ENCODE data around the gene CCDC185. TPM values are rescaled to one million over a fixed set of nuclear protein-coding genes. Genes with fewer than 3 reads are reported as not detected.

CCDC185 gene
- total RNA-seq, 3 donors from 2014 or later, result not detected

DNA sequence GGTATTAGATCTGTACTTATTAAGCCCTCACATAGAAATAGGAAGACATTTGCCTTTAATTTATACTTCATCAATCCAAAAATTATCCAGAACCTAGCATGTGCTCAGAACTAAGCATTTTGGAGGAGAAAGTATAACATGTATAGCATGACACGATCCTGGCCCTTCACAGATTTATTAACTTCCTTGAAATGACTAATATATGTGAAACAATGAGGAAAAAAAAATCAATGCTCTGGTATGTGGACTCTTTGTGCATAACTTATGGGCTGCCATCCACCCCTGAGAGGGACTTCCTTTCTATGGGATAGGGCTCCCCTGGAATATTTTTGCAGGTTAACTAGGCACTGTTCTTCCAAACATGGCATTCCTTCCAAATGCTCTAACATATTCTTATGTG lies 36.6 kb downstream of the CCDC185 start:
- H3K9me3 Mint-ChIP-seq, result peaks cover 5% of the 10 kb centered on the region
- DNase-seq (no peak), ATAC-seq (no peak)
- peaks cover 7% of the 10 kb centered on the region for H3K4me1 Mint-ChIP-seq (ENCODE audit: low read depth)
- peaks cover 3% of the 10 kb centered on the region for H3K27me3 Mint-ChIP-seq (ENCODE audit: low read depth)
- H3K4me3 Mint-ChIP-seq, result no peak overlapping the region
- no peaks in the 10 kb centered on the region for H3K36me3 Mint-ChIP-seq (ENCODE audit: insufficient read depth)

DNA sequence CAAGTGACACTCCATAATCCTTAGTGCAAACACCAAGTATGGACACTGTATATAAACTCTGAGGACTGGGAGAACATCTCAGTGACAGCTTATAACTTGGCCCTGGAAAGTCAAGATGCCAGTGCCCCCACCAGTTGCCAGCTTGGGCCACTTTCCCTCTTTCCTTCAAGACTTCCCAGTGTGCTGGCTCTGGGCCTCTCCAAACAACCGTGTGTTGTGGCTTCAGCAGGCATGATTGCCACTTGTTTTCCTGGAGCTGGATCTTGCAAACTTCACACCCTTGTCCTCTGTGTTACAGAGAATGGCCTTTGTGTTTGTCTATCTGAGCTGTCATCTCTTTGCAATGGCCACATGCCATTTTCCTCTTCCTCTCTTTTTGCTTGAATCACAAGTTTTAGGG lies 37.0 kb downstream of the CCDC185 start:
- no peaks in the 10 kb centered on the region for H3K36me3 Mint-ChIP-seq (ENCODE audit: insufficient read depth)
- no peak overlapping the region for H3K4me3 Mint-ChIP-seq
- DNase-seq, result no peak
- ATAC-seq, result no peak
- H3K4me1 Mint-ChIP-seq (ENCODE audit: low read depth), result peaks cover 7% of the 10 kb centered on the region
- H3K27me3 Mint-ChIP-seq (ENCODE audit: low read depth), result peaks cover 3% of the 10 kb centered on the region
- peaks cover 5% of the 10 kb centered on the region for H3K9me3 Mint-ChIP-seq

- DNase-seq, result no peak
- no peak for ATAC-seq
- H3K27me3 Mint-ChIP-seq (ENCODE audit: low read depth), result no peaks in the 10 kb centered on the region
- no peaks in the 10 kb centered on the region for H3K9me3 Mint-ChIP-seq
- H3K4me1 Mint-ChIP-seq (ENCODE audit: low read depth), result no peaks in the 10 kb centered on the region
- H3K4me3 Mint-ChIP-seq, result no peak overlapping the region
- H3K36me3 Mint-ChIP-seq (ENCODE audit: insufficient read depth), result no peaks in the 10 kb centered on the region
Measured at GRCh38 chr1:223437151-223437550, 43.9 kb downstream of the CCDC185 start.

- H3K9me3 Mint-ChIP-seq, result peaks cover 16% of the 10 kb centered on the region
- H3K27me3 Mint-ChIP-seq (ENCODE audit: low read depth), result peaks cover 10% of the 10 kb centered on the region
- H3K4me3 Mint-ChIP-seq, result no peak overlapping the region
- no peak for ATAC-seq
- no peak for DNase-seq
- no peaks in the 10 kb centered on the region for H3K36me3 Mint-ChIP-seq (ENCODE audit: insufficient read depth)
- H3K4me1 Mint-ChIP-seq (ENCODE audit: low read depth), result no peaks in the 10 kb centered on the region
Measured at GRCh38 chr1:223443397-223443796, 50.2 kb downstream of the CCDC185 start.

DNA sequence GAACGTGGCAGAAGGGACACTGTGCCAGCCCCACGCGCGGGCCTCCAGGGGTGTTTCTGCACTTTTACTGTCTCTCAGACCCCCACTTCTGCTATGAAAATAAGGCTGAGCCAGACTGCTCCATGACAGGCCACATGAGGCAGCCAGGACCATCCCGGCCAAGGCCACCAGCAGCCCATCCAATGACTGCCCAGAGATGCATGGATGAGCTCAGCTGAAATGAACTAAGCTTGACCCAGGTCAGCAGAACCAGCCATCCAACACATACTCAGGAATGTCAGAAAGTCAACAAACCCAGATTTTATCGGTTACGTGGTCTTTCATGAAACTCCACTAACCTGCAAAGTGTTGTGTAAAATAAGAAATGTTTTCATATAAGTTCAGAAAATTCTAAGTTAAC lies 51.2 kb downstream of the CCDC185 start:
- ATAC-seq (no peak), DNase-seq (no peak)
- no peaks in the 10 kb centered on the region for H3K36me3 Mint-ChIP-seq (ENCODE audit: insufficient read depth)
- H3K9me3 Mint-ChIP-seq, result peaks cover 16% of the 10 kb centered on the region
- no peak overlapping the region for H3K4me3 Mint-ChIP-seq
- H3K4me1 Mint-ChIP-seq (ENCODE audit: low read depth), result no peaks in the 10 kb centered on the region
- H3K27me3 Mint-ChIP-seq (ENCODE audit: low read depth), result peaks cover 10% of the 10 kb centered on the region

Other genes with a start within 250 kb of the CCDC185 start
- 1 to 10 TPM in 2 of 3 donors, under 1 TPM in 1; 0.58 to 2.2 (median 1.0) TPM for gene SUSD4, start 29.2 kb upstream of the CCDC185 start, total RNA-seq